B cell (primary cell): Measurements from ENCODE around the gene SSX2IP.

Source experiments
- EZH2 ChIP-seq: IDR thresholded peaks from 2 replicates; pipeline ENCODE4 v1.6.1; 2012; ENCODE audit warnings: borderline replicate concordance, low read depth, mild to moderate bottlenecking, moderate library complexity, low read length; ENCODE audit not compliant: insufficient read depth, poor library complexity, severe bottlenecking
- TF ChIP-seq, protein P1 (sequence below): fragments of 200-600 bp; IDR thresholded peaks from one replicate; pipeline ENCODE4 v1.8.0; 2022; ENCODE audit warnings: antibody characterized with exemption, mild to moderate bottlenecking

DNA sequence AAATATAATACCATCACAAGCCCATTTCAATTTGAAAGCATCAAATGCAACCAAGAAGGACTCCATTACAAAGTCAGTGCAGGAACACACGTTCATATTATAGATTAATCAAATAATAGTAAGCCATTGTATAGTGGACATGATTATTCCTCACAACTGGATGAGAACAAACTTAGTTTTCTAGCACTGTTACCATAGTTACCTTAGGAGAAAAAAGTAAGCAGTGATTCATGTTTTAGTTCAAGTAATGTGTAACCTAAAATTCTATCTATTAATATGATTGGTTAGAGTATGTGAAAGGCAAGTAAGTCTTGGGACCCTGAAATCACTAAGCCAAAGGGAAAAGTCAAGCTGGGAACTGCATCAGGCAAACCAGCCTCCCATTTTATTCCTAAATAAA lies 15.2 kb downstream of the SSX2IP start:
- TF ChIP-seq, protein P1, sequence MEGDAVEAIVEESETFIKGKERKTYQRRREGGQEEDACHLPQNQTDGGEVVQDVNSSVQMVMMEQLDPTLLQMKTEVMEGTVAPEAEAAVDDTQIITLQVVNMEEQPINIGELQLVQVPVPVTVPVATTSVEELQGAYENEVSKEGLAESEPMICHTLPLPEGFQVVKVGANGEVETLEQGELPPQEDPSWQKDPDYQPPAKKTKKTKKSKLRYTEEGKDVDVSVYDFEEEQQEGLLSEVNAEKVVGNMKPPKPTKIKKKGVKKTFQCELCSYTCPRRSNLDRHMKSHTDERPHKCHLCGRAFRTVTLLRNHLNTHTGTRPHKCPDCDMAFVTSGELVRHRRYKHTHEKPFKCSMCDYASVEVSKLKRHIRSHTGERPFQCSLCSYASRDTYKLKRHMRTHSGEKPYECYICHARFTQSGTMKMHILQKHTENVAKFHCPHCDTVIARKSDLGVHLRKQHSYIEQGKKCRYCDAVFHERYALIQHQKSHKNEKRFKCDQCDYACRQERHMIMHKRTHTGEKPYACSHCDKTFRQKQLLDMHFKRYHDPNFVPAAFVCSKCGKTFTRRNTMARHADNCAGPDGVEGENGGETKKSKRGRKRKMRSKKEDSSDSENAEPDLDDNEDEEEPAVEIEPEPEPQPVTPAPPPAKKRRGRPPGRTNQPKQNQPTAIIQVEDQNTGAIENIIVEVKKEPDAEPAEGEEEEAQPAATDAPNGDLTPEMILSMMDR = no peak
- TF ChIP-seq EZH2 = no peak
